GM18499 (cell line): Measurements from ENCODE around the gene ISOC1.
A peak's percentile ranks its signal among the peaks of the same experiment; 100 is the strongest.

Experiments used
- ATAC-seq: cut with Tn5 transposase; IDR thresholded peaks from one replicate; pipeline ENCODE4 v1.9.1; 2021; ENCODE audit warnings: moderate number of reproducible peaks; ENCODE audit not compliant: insufficient read depth, unreplicated experiment

Gene ISOC1

DNA sequence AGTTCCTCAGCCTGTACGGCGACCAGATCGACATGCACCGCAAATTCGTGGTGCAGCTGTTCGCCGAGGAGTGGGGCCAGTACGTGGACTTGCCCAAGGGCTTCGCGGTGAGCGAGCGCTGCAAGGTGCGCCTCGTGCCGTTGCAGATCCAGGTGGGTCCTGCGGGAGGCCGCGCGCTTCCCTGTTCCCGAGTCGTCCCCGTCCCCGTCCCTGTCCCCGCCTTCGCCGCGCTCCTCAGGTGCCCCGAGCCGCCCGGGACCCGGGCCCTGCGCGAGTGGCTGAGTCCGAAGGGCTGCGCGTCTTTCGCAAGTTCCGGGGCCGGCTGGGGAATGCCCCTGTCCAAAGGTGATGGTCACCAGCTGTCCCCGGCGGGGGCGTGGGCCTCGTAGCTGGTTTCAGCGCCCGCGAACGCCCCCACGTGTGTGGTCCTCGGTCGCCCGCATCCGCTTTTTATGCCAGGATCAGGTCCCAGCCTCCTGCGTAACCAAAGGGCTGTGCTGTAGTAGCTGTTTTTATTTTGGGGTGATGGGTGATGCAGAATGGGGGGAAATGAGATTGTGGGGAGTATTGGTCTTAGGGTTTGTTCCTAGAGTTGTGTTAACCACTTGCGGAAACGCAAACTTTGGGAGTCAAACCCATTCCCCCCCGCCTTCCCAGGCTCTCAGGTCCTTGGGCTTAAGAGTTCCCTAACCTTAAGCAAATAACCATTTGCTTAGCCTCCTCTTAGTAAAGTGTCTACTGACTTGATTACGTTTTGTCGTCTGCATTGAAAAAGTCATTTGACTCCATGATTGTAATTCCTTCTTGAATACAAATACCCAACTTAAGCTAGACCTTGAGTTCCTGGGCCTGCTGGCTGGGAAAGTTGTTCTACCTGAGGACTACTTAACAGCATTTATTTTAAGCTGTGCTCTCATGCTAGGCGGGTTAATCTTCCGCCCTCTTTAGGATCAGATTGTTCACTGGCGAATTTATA, 663 bp downstream of the ISOC1 start:
- ATAC-seq = peak; percentile 27

DNA sequence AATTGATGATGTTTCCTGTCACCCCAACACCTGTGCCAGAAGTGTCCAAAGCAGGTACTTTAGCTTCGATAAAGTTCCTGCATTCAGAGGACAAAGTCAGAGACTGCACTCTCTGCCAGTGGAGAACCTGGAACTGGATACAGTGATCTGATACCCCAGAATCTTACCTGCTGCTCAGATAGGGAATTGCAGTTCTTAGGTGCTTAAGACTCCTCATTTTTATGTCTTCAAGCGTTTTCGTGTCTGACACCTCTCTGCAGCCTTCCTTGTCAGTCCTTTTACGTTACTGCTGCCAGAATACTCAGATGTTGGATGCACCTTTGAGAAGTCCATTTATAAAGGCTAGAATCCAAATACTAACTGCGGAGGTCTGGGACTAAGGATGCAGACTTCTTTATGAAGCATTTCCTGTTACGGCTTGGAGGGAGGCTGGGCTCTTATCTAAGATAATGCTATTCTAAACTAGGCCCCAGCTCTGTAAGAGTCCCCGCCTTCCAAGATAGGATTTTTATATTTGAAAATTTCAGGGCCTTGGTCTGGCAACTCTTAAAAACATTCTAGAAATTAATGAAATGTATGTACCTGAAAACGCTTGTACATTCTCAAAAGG, 1.9 kb downstream of the ISOC1 start:
- no peak for ATAC-seq

GRCh38 chr5:129097498-129098296, 3.1 kb downstream of the ISOC1 start:
- no peak for ATAC-seq

DNA sequence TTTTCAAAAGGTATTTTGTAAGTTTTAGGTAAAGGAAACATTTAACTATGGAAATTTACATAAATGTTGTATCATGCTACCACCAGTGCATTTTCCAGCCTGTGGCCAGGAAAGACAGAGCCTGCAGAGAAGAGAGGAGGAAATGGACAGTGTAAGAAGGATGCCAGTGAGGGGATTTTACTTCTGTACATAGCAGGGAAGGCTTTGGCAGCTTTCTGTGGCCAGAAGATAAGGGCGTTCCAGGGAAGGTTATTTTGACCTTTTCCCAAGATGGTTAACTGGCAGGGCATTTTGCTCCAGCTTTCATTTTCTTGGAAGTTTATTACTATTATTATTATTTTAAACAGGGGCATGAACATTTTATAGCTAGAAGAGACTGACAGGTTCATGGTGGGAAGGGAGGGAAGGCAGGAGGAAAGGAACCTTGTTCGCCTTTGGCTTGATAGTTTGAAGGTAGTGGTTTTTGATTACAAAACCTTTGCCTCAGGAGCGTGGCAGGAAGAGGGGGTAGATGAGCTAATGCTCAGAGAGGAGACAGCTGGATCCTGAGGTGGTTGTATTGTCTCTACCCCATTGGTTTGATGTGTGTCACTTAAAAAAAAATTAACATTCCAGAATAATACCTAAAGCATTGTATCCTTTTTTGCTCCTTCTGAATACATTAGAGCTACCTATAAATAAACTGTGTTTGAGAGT, 4.1 kb downstream of the ISOC1 start:
- no peak for ATAC-seq

DNA sequence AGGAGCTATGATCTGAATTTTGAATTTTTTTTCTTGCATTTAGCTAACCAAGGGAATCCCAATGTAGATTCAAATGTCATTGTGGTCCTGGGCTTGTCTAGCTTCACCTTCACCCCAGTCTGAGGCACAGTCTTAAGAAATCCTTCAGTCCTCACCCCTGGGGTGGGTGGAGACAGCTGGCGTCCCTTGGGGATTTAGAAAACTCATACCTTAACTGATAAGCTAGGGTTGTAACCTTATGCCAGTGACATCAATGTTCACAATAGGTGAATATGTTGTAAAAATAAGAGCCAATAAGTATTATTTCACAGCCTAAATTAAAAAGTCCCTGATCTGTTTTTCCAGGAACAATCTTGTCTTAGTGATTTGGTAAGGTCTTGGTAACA, 4.6 kb downstream of the ISOC1 start:
- no peak for ATAC-seq

GRCh38 chr5:129101794-129102193, 7.2 kb downstream of the ISOC1 start:
- no peak for ATAC-seq

DNA sequence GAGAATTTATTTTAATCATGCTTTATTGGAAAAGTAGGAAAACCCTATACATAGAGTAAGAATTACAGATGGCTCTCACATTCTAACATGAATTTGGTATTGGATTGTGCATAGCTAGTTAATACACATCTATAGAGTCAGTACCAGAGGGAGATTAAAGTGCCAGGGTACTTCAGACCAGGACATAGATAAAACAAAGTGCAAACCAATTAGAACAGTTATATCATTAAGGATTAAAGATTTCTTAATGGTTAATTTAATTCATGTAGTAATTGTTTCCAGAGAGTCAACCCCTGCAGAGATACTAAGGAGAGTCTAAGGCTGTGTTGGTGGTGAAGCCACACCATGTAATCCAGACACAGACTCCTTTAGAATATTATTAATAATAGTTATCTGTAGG, 8.8 kb downstream of the ISOC1 start:
- ATAC-seq = no peak

DNA sequence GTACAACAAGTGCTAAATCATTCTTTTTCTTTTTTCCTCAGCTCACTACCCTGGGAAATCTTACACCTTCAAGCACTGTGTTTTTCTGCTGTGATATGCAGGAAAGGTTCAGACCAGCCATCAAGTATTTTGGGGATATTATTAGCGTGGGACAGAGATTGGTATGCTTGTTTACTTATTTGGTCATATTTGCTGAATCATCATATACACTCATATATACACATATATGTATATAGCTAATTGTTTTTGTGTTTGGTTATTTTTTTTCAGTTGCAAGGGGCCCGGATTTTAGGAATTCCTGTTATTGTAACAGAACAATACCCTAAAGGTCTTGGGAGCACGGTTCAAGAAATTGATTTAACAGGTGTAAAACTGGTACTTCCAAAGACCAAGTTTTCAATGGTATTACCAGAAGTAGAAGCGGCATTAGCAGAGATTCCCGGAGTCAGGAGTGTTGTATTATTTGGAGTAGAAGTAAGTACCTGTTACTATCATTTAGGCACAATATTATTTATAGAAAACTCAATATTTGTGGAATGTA, 10.4 kb downstream of the ISOC1 start:
- ATAC-seq = no peak

GRCh38 chr5:129107637-129108036, 13.1 kb downstream of the ISOC1 start:
- ATAC-seq = no peak

DNA sequence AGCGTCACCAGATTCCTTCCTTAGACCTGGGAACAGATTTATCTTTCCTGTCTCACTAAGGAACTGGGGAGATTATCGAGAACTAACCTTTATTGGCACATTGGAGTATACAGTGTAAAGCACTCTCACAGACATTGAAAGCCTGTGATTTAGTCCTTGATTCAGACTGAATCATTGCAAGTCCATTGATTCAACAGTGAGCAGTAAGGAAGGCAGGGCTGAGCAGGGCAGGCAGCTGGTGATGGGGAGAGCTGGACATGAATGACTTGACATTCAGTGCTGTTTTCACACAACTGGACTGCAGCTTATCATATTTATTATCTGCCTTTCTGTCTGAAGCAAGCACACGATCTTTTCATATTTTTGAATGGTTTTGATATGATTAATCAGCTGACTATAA, 16.2 kb downstream of the ISOC1 start:
- ATAC-seq = no peak

DNA sequence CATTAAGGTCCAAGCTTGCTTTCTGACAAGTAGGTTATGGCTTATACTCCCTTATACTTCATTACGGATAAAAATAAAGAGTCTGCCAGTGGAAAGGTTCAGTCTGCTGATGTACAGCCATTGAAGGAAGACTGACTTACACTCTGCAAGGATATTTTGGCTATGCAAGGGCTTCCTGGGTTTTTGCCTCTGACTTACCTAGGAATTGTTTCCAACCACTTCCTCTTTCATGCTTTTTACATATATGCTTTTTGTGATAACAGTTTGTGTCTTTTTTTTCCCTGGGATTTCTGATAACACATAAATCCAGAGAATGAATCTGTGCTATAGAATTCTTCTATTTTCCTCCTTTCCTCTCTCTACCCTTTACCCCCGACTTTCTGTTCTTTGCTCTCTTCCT, 16.8 kb downstream of the ISOC1 start:
- ATAC-seq = no peak

DNA sequence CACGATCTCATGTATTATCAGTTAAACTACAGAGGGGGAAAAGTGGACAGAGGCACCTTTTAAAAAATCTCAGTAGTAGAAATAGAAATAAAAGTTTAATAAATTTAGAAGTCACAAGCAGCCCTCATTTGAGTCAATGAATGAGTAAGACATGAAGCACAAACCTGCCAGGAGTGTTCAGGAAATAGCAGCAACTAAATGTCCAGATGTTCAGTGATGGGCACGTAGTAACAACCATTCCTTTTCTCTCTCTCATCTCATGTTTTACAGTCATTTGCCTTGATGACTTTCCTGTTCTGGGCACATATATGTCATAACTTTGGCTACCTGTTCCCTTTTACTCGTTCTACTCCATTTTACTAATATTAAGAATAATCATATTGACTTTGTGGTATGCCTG, 17.7 kb downstream of the ISOC1 start:
- ATAC-seq = no peak

GRCh38 chr5:129113867-129114266, 19.3 kb downstream of the ISOC1 start:
- ATAC-seq = no peak

GRCh38 chr5:129114539-129115193, 20.1 kb downstream of the ISOC1 start:
- no peak for ATAC-seq

- ATAC-seq = no peak
These were observed 21.1 kb downstream of the ISOC1 start for GRCh38 chr5:129115680-129116079.

DNA sequence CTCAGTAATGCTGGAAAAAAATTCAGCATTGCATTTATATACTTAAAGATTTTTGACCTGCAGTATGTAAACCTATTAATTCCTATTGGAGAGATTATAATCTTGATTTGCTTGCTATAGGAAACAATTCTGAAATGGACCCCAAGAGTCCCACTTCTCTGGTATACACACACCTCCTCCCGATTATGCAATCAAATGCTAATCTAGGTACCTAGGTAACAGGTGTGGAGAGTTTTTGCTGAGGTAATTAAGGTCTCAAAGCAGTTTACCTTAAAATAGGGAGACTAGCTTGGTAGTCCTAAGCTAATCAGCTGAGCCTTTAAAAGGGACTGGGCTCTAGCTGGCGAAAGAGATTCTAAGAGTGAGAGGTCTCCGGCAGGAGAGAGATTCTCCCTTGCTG, 22.2 kb downstream of the ISOC1 start:
- ATAC-seq = no peak

DNA sequence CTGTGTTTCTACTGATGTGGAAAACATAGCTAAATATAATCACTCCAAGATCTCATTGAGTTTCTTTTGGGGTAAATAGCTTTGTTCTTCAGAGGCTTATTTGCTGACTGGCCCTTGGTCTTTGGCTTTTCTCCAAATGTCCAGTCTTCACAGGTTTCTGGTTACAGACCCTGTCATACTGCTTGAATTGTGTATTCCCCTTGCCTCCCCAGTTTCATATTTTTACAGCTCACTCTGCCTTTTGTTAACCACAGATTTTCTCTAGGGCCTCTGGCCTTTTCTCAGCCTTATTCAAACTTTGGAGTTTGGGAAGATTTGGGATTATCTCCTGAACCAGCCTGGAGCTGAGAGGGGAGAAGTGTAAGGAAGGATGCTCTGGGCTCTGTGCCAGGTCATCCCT, 23.9 kb downstream of the ISOC1 start:
- ATAC-seq = no peak

- no peak for ATAC-seq
These were observed 24.3 kb downstream of the ISOC1 start for GRCh38 chr5:129118826-129119225.

- ATAC-seq = peak; percentile 55
These were observed 25.6 kb downstream of the ISOC1 start for GRCh38 chr5:129120158-129120581.

- ATAC-seq = no peak
These were observed 28.0 kb downstream of the ISOC1 start for GRCh38 chr5:129122560-129122959.
